Endothelial cell of umbilical vein (primary cell): ENCODE data around the gene FAM131C.

ENCODE experiments used
- EZH2 ChIP-seq: IDR thresholded peaks from 2 replicates; pipeline ENCODE4 v1.6.1; 2012; ENCODE audit warnings: borderline replicate concordance, low read depth, mild to moderate bottlenecking, moderate library complexity, low read length, inconsistent platforms; ENCODE audit not compliant: severe bottlenecking
- GATA2 ChIP-seq: IDR thresholded peaks from 2 replicates; pipeline ENCODE4 v1.7.0; 2011; ENCODE audit warnings: low read depth, mild to moderate bottlenecking, moderate library complexity, mixed read lengths, low read length; ENCODE audit not compliant: insufficient read length, insufficient read depth
- MYC ChIP-seq: IDR thresholded peaks from one replicate; pipeline ENCODE4 v1.6.1; 2011; ENCODE audit warnings: mild to moderate bottlenecking, low read depth, low read length
- POLR2A ChIP-seq: IDR thresholded peaks from 2 replicates; pipeline ENCODE4 v1.6.1; 2012; ENCODE audit warnings: low read depth, mild to moderate bottlenecking, control low read depth, low read length
- POLR2AphosphoS5 ChIP-seq: IDR thresholded peaks from 2 replicates; pipeline ENCODE4 v1.6.1; 2012; ENCODE audit warnings: low read depth, mild to moderate bottlenecking, control low read depth, low read length, moderate library complexity; ENCODE audit not compliant: insufficient read depth
- TF ChIP-seq, protein P1 (sequence below), 2 donors: IDR thresholded peaks; 1 replicate in 1 of 2; 2 replicates in 1 of 2; pipeline ENCODE4 v1.5.1; 2011; ENCODE audit warnings: low read length in 2 of 2, mild to moderate bottlenecking in 2 of 2, moderate library complexity in 2 of 2, control low read depth in 1 of 2, inconsistent platforms in 1 of 2, low read depth in 1 of 2; ENCODE audit not compliant: insufficient read depth in 1 of 2; ENCODE audit errors: extremely low read depth in 1 of 2
- TF ChIP-seq, protein P2 (sequence below): IDR thresholded peaks from 2 replicates; pipeline ENCODE4 v1.6.1; 2011; ENCODE audit not compliant: insufficient read depth, insufficient read length

DNA sequence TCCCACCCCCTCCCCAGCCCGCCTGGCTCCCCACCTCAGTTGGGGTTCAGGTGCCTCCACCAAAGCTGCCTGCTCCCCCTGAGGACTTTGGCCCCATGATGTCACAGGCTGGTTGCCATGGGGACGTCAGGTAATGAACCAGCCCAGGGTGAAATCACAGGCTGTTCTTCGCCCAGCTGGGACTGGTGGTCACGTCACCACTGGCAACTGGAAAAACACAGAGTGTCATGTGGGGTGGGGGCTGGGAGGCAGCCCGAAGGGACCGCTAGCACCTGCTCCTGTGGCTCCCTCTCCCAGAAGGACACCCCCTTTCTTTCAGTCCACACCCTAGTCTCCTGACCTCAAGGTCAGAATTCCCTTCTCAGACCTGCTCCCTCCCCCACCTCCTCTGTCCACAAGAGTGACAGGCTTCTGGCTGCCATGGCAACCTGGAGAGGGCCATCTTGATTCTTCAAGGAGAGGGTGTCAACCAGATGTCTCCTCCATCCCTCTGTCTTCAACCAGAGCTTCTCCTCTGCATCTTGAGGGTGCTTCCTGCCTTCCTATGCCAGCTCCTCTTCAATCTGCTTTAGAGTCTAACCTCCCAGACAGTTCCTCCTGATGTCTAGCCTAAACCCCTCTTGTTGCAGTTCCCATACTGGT, 6.2 kb downstream of the FAM131C start:
- TF ChIP-seq POLR2A = no peak
- TF ChIP-seq EZH2 = no peak
- TF ChIP-seq MYC = no peak
- TF ChIP-seq, protein P1, sequence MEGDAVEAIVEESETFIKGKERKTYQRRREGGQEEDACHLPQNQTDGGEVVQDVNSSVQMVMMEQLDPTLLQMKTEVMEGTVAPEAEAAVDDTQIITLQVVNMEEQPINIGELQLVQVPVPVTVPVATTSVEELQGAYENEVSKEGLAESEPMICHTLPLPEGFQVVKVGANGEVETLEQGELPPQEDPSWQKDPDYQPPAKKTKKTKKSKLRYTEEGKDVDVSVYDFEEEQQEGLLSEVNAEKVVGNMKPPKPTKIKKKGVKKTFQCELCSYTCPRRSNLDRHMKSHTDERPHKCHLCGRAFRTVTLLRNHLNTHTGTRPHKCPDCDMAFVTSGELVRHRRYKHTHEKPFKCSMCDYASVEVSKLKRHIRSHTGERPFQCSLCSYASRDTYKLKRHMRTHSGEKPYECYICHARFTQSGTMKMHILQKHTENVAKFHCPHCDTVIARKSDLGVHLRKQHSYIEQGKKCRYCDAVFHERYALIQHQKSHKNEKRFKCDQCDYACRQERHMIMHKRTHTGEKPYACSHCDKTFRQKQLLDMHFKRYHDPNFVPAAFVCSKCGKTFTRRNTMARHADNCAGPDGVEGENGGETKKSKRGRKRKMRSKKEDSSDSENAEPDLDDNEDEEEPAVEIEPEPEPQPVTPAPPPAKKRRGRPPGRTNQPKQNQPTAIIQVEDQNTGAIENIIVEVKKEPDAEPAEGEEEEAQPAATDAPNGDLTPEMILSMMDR (IDR thresholded peaks at IDR 0.05; ENCODE audit: extremely low read depth in 1 of 2, insufficient read depth in 1 of 2, low read depth in 1 of 2, low read length in 2 of 2) = no peak
- TF ChIP-seq GATA2 = no peak
- no peak for TF ChIP-seq POLR2AphosphoS5
- TF ChIP-seq, protein P2, sequence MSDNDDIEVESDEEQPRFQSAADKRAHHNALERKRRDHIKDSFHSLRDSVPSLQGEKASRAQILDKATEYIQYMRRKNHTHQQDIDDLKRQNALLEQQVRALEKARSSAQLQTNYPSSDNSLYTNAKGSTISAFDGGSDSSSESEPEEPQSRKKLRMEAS = no peak
